Fibroblast of lung (primary cell): Measurements from ENCODE around the gene ZNF638.

ENCODE experiments used
- EZH2 ChIP-seq: IDR thresholded peaks from 2 replicates; pipeline ENCODE4 v1.5.1; 2012; ENCODE audit warnings: low read length, control low read depth, mild to moderate bottlenecking; ENCODE audit errors: missing control alignments
- TF ChIP-seq, protein P1 (sequence below), 2 donors: IDR thresholded peaks in 1 of 2; conservative IDR thresholded peaks in 1 of 2; 1 replicate in 1 of 2; 2 replicates in 1 of 2; pipeline ENCODE4 v1.5.1; 2011 to 2012; ENCODE audit warnings: low read length in 2 of 2, control low read depth in 1 of 2, inconsistent platforms in 1 of 2, low read depth in 1 of 2, mild to moderate bottlenecking in 1 of 2

GRCh38 chr2:71347517-71347916 lies 15.9 kb downstream of the ZNF638 start:
- TF ChIP-seq, protein P1, sequence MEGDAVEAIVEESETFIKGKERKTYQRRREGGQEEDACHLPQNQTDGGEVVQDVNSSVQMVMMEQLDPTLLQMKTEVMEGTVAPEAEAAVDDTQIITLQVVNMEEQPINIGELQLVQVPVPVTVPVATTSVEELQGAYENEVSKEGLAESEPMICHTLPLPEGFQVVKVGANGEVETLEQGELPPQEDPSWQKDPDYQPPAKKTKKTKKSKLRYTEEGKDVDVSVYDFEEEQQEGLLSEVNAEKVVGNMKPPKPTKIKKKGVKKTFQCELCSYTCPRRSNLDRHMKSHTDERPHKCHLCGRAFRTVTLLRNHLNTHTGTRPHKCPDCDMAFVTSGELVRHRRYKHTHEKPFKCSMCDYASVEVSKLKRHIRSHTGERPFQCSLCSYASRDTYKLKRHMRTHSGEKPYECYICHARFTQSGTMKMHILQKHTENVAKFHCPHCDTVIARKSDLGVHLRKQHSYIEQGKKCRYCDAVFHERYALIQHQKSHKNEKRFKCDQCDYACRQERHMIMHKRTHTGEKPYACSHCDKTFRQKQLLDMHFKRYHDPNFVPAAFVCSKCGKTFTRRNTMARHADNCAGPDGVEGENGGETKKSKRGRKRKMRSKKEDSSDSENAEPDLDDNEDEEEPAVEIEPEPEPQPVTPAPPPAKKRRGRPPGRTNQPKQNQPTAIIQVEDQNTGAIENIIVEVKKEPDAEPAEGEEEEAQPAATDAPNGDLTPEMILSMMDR (conservative IDR thresholded peaks at IDR 0.05 in 1 of 2, IDR thresholded peaks at IDR 0.05 in 1 of 2; ENCODE audit: low read depth in 1 of 2, low read length in 2 of 2): no peak
- TF ChIP-seq EZH2: no peak
